ENCODE data around the gene FGFR2. TPM values are rescaled to one million over a fixed set of nuclear protein-coding genes. Genes with fewer than 3 reads are reported as not detected.

The FGFR2 gene
- total RNA-seq, 1 donor from 2014 or later: not detected

GRCh38 chr10:121497513-121498470, 100.5 kb downstream of the FGFR2 start:
- intact Hi-C loops (cut with micrococcal nuclease): no loop called here

- intact Hi-C loops (cut with micrococcal nuclease): no loop called here
Observed at GRCh38 chr10:121495719-121496118, 102.5 kb downstream of the FGFR2 start.

- intact Hi-C loops (cut with micrococcal nuclease): no loop called here
Observed at GRCh38 chr10:121494296-121494695, 103.9 kb downstream of the FGFR2 start.

- intact Hi-C loops (cut with micrococcal nuclease): no loop called here
Observed at GRCh38 chr10:121493521-121493920, 104.7 kb downstream of the FGFR2 start.

- intact Hi-C loops (cut with micrococcal nuclease): no loop called here
Observed at GRCh38 chr10:121490871-121491519, 107.2 kb downstream of the FGFR2 start.

GRCh38 chr10:121485436-121486139, 112.7 kb downstream of the FGFR2 start:
- intact Hi-C loops (cut with micrococcal nuclease): no loop called here

GRCh38 chr10:121484816-121485215, 113.4 kb downstream of the FGFR2 start:
- intact Hi-C loops (cut with micrococcal nuclease): no loop called here

GRCh38 chr10:121484401-121484800, 113.8 kb downstream of the FGFR2 start:
- intact Hi-C loops (cut with micrococcal nuclease): no loop called here

- intact Hi-C loops (cut with micrococcal nuclease): no loop called here
Observed at GRCh38 chr10:121481180-121481579, 117.1 kb downstream of the FGFR2 start.

GRCh38 chr10:121478556-121478955, 119.7 kb downstream of the FGFR2 start:
- intact Hi-C loops (cut with micrococcal nuclease): no loop called here

- intact Hi-C loops (cut with micrococcal nuclease): no loop called here
Observed at GRCh38 chr10:121469797-121470606, 128.2 kb downstream of the FGFR2 start.

GRCh38 chr10:121468726-121469125, 129.5 kb downstream of the FGFR2 start:
- intact Hi-C loops (cut with micrococcal nuclease): no loop called here

GRCh38 chr10:121466424-121466823, 131.8 kb downstream of the FGFR2 start:
- intact Hi-C loops (cut with micrococcal nuclease): no loop called here

GRCh38 chr10:121465215-121465614, 133.0 kb downstream of the FGFR2 start:
- intact Hi-C loops (cut with micrococcal nuclease): no loop called here

GRCh38 chr10:121464517-121464916, 133.7 kb downstream of the FGFR2 start:
- intact Hi-C loops (cut with micrococcal nuclease): no loop called here

GRCh38 chr10:121462955-121463354, 135.3 kb downstream of the FGFR2 start:
- intact Hi-C loops (cut with micrococcal nuclease): no loop called here

- intact Hi-C loops (cut with micrococcal nuclease): no loop called here
Observed at GRCh38 chr10:121462281-121462680, 136.0 kb downstream of the FGFR2 start.

- intact Hi-C loops (cut with micrococcal nuclease): no loop called here
Observed at GRCh38 chr10:121461307-121461706, 136.9 kb downstream of the FGFR2 start.

- intact Hi-C loops (cut with micrococcal nuclease): no loop called here
Observed at GRCh38 chr10:121460733-121461132, 137.5 kb downstream of the FGFR2 start.

GRCh38 chr10:121459622-121460453, 138.4 kb downstream of the FGFR2 start:
- intact Hi-C loops (cut with micrococcal nuclease): no loop called here

All from T-helper 1 cell treated with Interleukin-12 subunit alpha and Interleukin-12 subunit beta and Interleukin-4 antibody, amounts not matched to agents 30 ng/mL and 1 ng/mL, for 36 hours (primary cell).